Endothelial cell of umbilical vein (primary cell): ENCODE measurements around the gene ESYT2. TPM values are rescaled to one million over a fixed set of nuclear protein-coding genes. Genes with fewer than 3 reads are reported as not detected.

Experiments
- BruUV-seq: library from RNA; stranded (reverse); fragments of 400-500 nt; replicated peaks from 2 replicates; lab custom pipeline; 2021; lab: Mats Ljungman, UMichigan
- CTCF ChIA-PET: fragments of 300-600, 350-600 bp; sonication (Branson Sonifier 250); formaldehyde crosslinking; loops from one replicate; lab custom pipeline; 2021; ENCODE audit warnings: antibody characterized with exemption, inconsistent platforms; lab: Charles Lee
- POLR2A ChIA-PET: fragments of 300-600, 350-600 bp; sonication (Branson Sonifier 250); formaldehyde crosslinking; loops from one replicate; lab custom pipeline; 2021; ENCODE audit warnings: antibody characterized with exemption, inconsistent platforms; lab: Charles Lee
- DNase-seq: peaks from one replicate; pipeline ENCODE4 v3.0.0-alpha.2; 2011; ENCODE audit warnings: low read depth, low spot score
- FAIRE-seq: peaks from 2 replicates; lab custom pipeline; 2011; peaks lifted over from hg19 to GRCh38; lab: Jason Lieb, UNC
- H2AFZ ChIP-seq: 2 replicates; pipeline ENCODE4 v1.6.0; 2012; ENCODE audit warnings: low read depth, low read length, control low read depth, inconsistent platforms
- H3K27ac ChIP-seq: 2 replicates; pipeline ENCODE4 v1.5.1; 2011; ENCODE audit warnings: low read depth, mild to moderate bottlenecking, control low read depth, low read length, moderate library complexity; ENCODE audit not compliant: insufficient read depth
- H3K27me3 ChIP-seq, 2 experiments: 2 replicates each; pipeline versions ENCODE4 v1.6.0 to v1.6.1; 2011; ENCODE audit warnings: low read length in 2 of 2, mixed read lengths in 1 of 2; ENCODE audit not compliant: control insufficient read depth in 2 of 2, insufficient read depth in 2 of 2
- H3K36me3 ChIP-seq, 2 experiments: 2 replicates in 1 of 2; 3 replicates in 1 of 2; pipeline ENCODE4 v1.5.1; 2011; ENCODE audit warnings: low read length in 2 of 2, mild to moderate bottlenecking in 1 of 2, moderate library complexity in 1 of 2; ENCODE audit not compliant: control insufficient read depth in 2 of 2, insufficient read depth in 2 of 2; ENCODE audit errors: extremely low read depth in 1 of 2
- H3K4me1 ChIP-seq: 3 replicates; pipeline ENCODE4 v1.5.1; 2011; ENCODE audit warnings: mild to moderate bottlenecking, low read length; ENCODE audit not compliant: control insufficient read depth, insufficient read depth; ENCODE audit errors: extremely low read depth
- H3K4me2 ChIP-seq: 2 replicates; pipeline ENCODE4 v1.6.1; 2011; ENCODE audit warnings: low read length, control low read depth, mixed read lengths; ENCODE audit not compliant: insufficient read depth
- H3K4me3 ChIP-seq, 3 experiments: fragments of 200-600 bp in 1 of 3; sonication (generic), shearing (Covaris generic) in 1 of 3; replicated peaks in 1 of 3; 2 replicates each; pipeline ENCODE4 v1.5.1; 2011 to 2016; ENCODE audit warnings: control low read depth in 3 of 3, low read length in 3 of 3, mild to moderate bottlenecking in 2 of 3, inconsistent platforms in 1 of 3, low read depth in 1 of 3, moderate library complexity in 1 of 3; ENCODE audit not compliant: insufficient read depth in 1 of 3
- H3K79me2 ChIP-seq: 2 replicates; pipeline ENCODE4 v1.6.0; 2012; ENCODE audit warnings: low read length, inconsistent platforms; ENCODE audit not compliant: control insufficient read depth, insufficient read depth
- H3K9ac ChIP-seq: replicated peaks from 2 replicates; pipeline ENCODE3; 2011; ENCODE audit warnings: low read length, control low read depth; ENCODE audit not compliant: insufficient read depth; ENCODE audit errors: extremely low read depth
- H3K9me1 ChIP-seq: replicated peaks from 3 replicates; pipeline ENCODE4 v1.6.0; 2011; ENCODE audit warnings: mild to moderate bottlenecking, low read length; ENCODE audit not compliant: control insufficient read depth, insufficient read depth; ENCODE audit errors: extremely low read depth
- H3K9me3 ChIP-seq: replicated peaks from 2 replicates; pipeline ENCODE4 v1.5.1; 2012; ENCODE audit warnings: low read length, inconsistent platforms; ENCODE audit not compliant: control insufficient read depth, insufficient read depth
- H4K20me1 ChIP-seq: replicated peaks from 2 replicates; pipeline ENCODE3; 2011; ENCODE audit warnings: mild to moderate bottlenecking, low read length; ENCODE audit not compliant: control insufficient read depth, insufficient read depth; ENCODE audit errors: extremely low read depth
- CTCF ChIP-seq, 2 donors: IDR thresholded peaks; 1 replicate in 1 of 2; 2 replicates in 1 of 2; pipeline ENCODE4 v1.5.1; 2011; ENCODE audit warnings: low read length in 2 of 2, mild to moderate bottlenecking in 2 of 2, moderate library complexity in 2 of 2, control low read depth in 1 of 2, inconsistent platforms in 1 of 2, low read depth in 1 of 2; ENCODE audit not compliant: insufficient read depth in 1 of 2; ENCODE audit errors: extremely low read depth in 1 of 2
- EZH2 ChIP-seq: IDR thresholded peaks from 2 replicates; pipeline ENCODE4 v1.6.1; 2012; ENCODE audit warnings: borderline replicate concordance, low read depth, mild to moderate bottlenecking, moderate library complexity, low read length, inconsistent platforms; ENCODE audit not compliant: severe bottlenecking
- FOS ChIP-seq: IDR thresholded peaks from 2 replicates; pipeline ENCODE4 v1.6.1; 2011; ENCODE audit warnings: mild to moderate bottlenecking, low read length, moderate library complexity, borderline replicate concordance; ENCODE audit not compliant: insufficient read depth
- GATA2 ChIP-seq: IDR thresholded peaks from 2 replicates; pipeline ENCODE4 v1.7.0; 2011; ENCODE audit warnings: low read depth, mild to moderate bottlenecking, moderate library complexity, mixed read lengths, low read length; ENCODE audit not compliant: insufficient read length, insufficient read depth
- JUN ChIP-seq: IDR thresholded peaks from 2 replicates; pipeline ENCODE4 v1.6.1; 2011; ENCODE audit warnings: borderline replicate concordance, low read depth; ENCODE audit not compliant: insufficient read length, insufficient read depth
- MYC ChIP-seq: IDR thresholded peaks from one replicate; pipeline ENCODE4 v1.6.1; 2011; ENCODE audit warnings: mild to moderate bottlenecking, low read depth, low read length
- POLR2A ChIP-seq: IDR thresholded peaks from 2 replicates; pipeline ENCODE4 v1.6.1; 2012; ENCODE audit warnings: low read depth, mild to moderate bottlenecking, control low read depth, low read length
- POLR2AphosphoS5 ChIP-seq: IDR thresholded peaks from 2 replicates; pipeline ENCODE4 v1.6.1; 2012; ENCODE audit warnings: low read depth, mild to moderate bottlenecking, control low read depth, low read length, moderate library complexity; ENCODE audit not compliant: insufficient read depth
- dilution Hi-C: fragments of 300-500 bp; cut with MboI; formaldehyde crosslinking; loops from one replicate; pipeline ENCODE4 v1.15.0; 2019; ENCODE audit warnings: low sequenced_read_pairs; ENCODE audit not compliant: extremely low pct_ligation_motif_present
- intact Hi-C: fragments of 100-400 bp; cut with micrococcal nuclease; formaldehyde crosslinking; loops from one replicate; pipeline ENCODE4 v1.10.0; 2022
- polyA plus RNA-seq, 4 experiments: library from polyadenylated mRNA; depleted of rRNA in 3 of 4; stranded (reverse) in 3 of 4; unstranded in 1 of 4; fragments of >200 nt; gene quantifications; 2 replicates each; pipeline versions ENCODE4 v1.2.1 to v1.2.3, GENCODE V29; 2011 to 2012; ENCODE audit warnings: missing spikeins in 1 of 4
- total RNA-seq: library from RNA; stranded (reverse); gene quantifications from 2 replicates; pipeline ENCODE4 v1.2.3, GENCODE V29; 2021
- TF ChIP-seq, protein P1 (sequence below): IDR thresholded peaks from 2 replicates; pipeline ENCODE4 v1.6.1; 2011; ENCODE audit not compliant: insufficient read depth, insufficient read length

Gene ESYT2
- total and polyA plus RNA-seq, 2 donors (not counting 3 experiments of a cell fraction or from before 2014, with no cell fraction given), result 18.8 to 46.6 TPM

- Histone ChIP-seq H2AFZ (no peak overlapping the region), H3K4me1 (peaks cover 14% of the 10 kb centered on the region), H3K27me3 (no peaks in the 10 kb centered on the region), H3K4me2 (no peak overlapping the region), H3K4me3 (no peak overlapping the region), H4K20me1 (no peaks in the 10 kb centered on the region), H3K36me3 (peaks cover 0 to 12% of the 10 kb centered on the region in 2 experiments), H3K79me2 (no peaks in the 10 kb centered on the region), H3K9me1 (no peaks in the 10 kb centered on the region), H3K9me3 (no peaks in the 10 kb centered on the region), H3K27ac (no peak overlapping the region), H3K9ac (no peak overlapping the region)
- BruUV-seq, result no TSS peak
- no peak for TF ChIP-seq FOS
- no peak for TF ChIP-seq GATA2
- no peak for TF ChIP-seq POLR2A
- no peak for TF ChIP-seq EZH2
- TF ChIP-seq MYC, result no peak
- TF ChIP-seq POLR2AphosphoS5, result no peak
- TF ChIP-seq, protein P1, sequence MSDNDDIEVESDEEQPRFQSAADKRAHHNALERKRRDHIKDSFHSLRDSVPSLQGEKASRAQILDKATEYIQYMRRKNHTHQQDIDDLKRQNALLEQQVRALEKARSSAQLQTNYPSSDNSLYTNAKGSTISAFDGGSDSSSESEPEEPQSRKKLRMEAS, result no peak
- TF ChIP-seq JUN, result no peak
- no peak for TF ChIP-seq CTCF (IDR thresholded peaks at IDR 0.05; ENCODE audit: extremely low read depth in 1 of 2, insufficient read depth in 1 of 2, low read depth in 1 of 2, low read length in 2 of 2)
- FAIRE-seq (no peak), DNase-seq (no peak)
- dilution Hi-C loops, result no loop called here
- intact Hi-C loops, result no loop called here
- CTCF ChIA-PET, result no interaction called here
- POLR2A ChIA-PET, result no interaction called here
Measured at GRCh38 chr7:158745057-158745715, 84.1 kb downstream of the ESYT2 start.
